ENCODE results near the gene RNF44. TPM values are rescaled to one million over a fixed set of nuclear protein-coding genes. Genes with fewer than 3 reads are reported as not detected.

The RNF44 gene
- total RNA-seq, 2 experiments from 2014 or later, result 61.2 to 164 TPM

GRCh38 chr5:176545737-176546509 lies 8.7 kb upstream of the RNF44 start:
- BruUV-seq (replicated peaks), result no TSS peak

DNA sequence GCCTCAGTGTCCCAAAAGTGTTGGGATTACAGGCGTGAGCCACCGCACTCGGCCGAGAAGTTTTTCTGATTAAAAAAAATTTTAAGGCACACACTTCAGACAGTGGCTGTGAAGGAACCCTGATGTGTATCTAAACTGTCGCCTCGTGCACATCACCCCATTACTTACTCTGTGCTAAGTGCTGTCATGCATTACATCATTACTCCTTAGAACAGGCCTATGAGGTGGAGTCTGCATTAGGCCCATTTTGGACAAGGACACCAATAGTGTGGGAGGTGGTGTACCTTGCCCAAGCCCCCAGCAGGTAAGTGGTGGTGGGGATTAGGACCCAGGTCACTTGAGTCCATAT lies 8.2 kb upstream of the RNF44 start:
- Histone ChIP-seq H3K9me3 (ENCODE audit: low read length) (no peaks in the 10 kb centered on the region), H2AFZ (ENCODE audit: low read length) (no peak overlapping the region), H3K27ac (ENCODE audit: low read depth, low read length, poor library complexity, severe bottlenecking) (no peak overlapping the region), H4K20me1 (ENCODE audit: insufficient read depth, low read length) (no peaks in the 10 kb centered on the region), H3K9me2 (ENCODE audit: insufficient read depth, low read length) (no peaks in the 10 kb centered on the region), H3K4me3 (ENCODE audit: low read depth, low read length, poor library complexity, severe bottlenecking) (peak overlapping the region; percentile 75), H3K4me1 (ENCODE audit: insufficient read depth, low read length, poor library complexity, severe bottlenecking) (peaks cover 59% of the 10 kb centered on the region), H3K4me2 (ENCODE audit: low read length) (peak overlapping the region; percentile 98; the same call in 1 of the 2 replicates), H3K36me3 (ENCODE audit: insufficient read depth, low read length) (peaks cover 14% of the 10 kb centered on the region; the same call in 1 of the 2 replicates), H3K79me2 (ENCODE audit: insufficient read depth, low read depth, low read length) (peaks cover 25% of the 10 kb centered on the region; the same call in 1 of the 2 replicates)
- intact Hi-C loops (cut with micrococcal nuclease; ENCODE audit: unreplicated experiment), result no loop called here
- TF ChIP-seq, protein P1, sequence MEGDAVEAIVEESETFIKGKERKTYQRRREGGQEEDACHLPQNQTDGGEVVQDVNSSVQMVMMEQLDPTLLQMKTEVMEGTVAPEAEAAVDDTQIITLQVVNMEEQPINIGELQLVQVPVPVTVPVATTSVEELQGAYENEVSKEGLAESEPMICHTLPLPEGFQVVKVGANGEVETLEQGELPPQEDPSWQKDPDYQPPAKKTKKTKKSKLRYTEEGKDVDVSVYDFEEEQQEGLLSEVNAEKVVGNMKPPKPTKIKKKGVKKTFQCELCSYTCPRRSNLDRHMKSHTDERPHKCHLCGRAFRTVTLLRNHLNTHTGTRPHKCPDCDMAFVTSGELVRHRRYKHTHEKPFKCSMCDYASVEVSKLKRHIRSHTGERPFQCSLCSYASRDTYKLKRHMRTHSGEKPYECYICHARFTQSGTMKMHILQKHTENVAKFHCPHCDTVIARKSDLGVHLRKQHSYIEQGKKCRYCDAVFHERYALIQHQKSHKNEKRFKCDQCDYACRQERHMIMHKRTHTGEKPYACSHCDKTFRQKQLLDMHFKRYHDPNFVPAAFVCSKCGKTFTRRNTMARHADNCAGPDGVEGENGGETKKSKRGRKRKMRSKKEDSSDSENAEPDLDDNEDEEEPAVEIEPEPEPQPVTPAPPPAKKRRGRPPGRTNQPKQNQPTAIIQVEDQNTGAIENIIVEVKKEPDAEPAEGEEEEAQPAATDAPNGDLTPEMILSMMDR (conservative IDR thresholded peaks at IDR 0.05; ENCODE audit: low read length), result no peak
- TF ChIP-seq EZH2phosphoT487 (IDR thresholded peaks at IDR 0.05; ENCODE audit: borderline replicate concordance, low read depth, low read length), result no peak
- POLR2A ChIA-PET, result no interaction called here
- BruUV-seq (replicated peaks), result no TSS peak
- CTCF ChIA-PET (ENCODE audit: unreplicated experiment), result no interaction called here
- no peak for DNase-seq (ENCODE audit: low spot score)

More at GRCh38 chr5:176545737-176546509, 8.7 kb upstream of the RNF44 start:
- no peak overlapping the region for H3K27ac ChIP-seq (ENCODE audit: low read depth, low read length, poor library complexity, severe bottlenecking)
- ChIA-PET CTCF (ENCODE audit: unreplicated experiment) (interaction anchor here (1.2 kb wide), 1 partner anchor 12 kb away, joined by 3 read pairs; no protein-coding TSS in a partner anchor), POLR2A (no interaction called here)
- no peak for DNase-seq (ENCODE audit: low spot score)
- no peaks in the 10 kb centered on the region for H3K9me2 ChIP-seq (ENCODE audit: insufficient read depth, low read length)
- H4K20me1 ChIP-seq (ENCODE audit: insufficient read depth, low read length), result no peaks in the 10 kb centered on the region
- peaks cover 14% of the 10 kb centered on the region; the same call in 1 of the 2 replicates for H3K36me3 ChIP-seq (ENCODE audit: insufficient read depth, low read length)
- no peaks in the 10 kb centered on the region for H3K9me3 ChIP-seq (ENCODE audit: low read length)
- H3K4me3 ChIP-seq (ENCODE audit: low read depth, low read length, poor library complexity, severe bottlenecking), result no peak overlapping the region
- peaks cover 25% of the 10 kb centered on the region; the same call in 1 of the 2 replicates for H3K79me2 ChIP-seq (ENCODE audit: insufficient read depth, low read depth, low read length)
- H3K4me2 ChIP-seq (ENCODE audit: low read length), result peak overlapping the region; percentile 98; the same call in 1 of the 2 replicates
- intact Hi-C loops (cut with micrococcal nuclease; ENCODE audit: unreplicated experiment), result no loop called here
- no peak for TF ChIP-seq EZH2phosphoT487 (IDR thresholded peaks at IDR 0.05; ENCODE audit: borderline replicate concordance, low read depth, low read length)
- TF ChIP-seq, protein P1 (conservative IDR thresholded peaks at IDR 0.05; ENCODE audit: low read length), result no peak
- no peak overlapping the region for H2AFZ ChIP-seq (ENCODE audit: low read length)
- H3K4me1 ChIP-seq (ENCODE audit: insufficient read depth, low read length, poor library complexity, severe bottlenecking), result peaks cover 59% of the 10 kb centered on the region
